Kidney epithelial cell (primary cell): ENCODE measurements around the gene TMEM208. TPM values are rescaled to one million over a fixed set of nuclear protein-coding genes. Genes with fewer than 3 reads are reported as not detected.

Experiments
- DNase-seq: peaks from one replicate; pipeline ENCODE4 v3.0.0-alpha.2; 2010; ENCODE audit warnings: low read depth
- H3K27me3 ChIP-seq: 2 replicates; pipeline ENCODE4 v1.6.0; 2011; ENCODE audit warnings: low read length; ENCODE audit not compliant: control insufficient read depth, insufficient read depth
- H3K36me3 ChIP-seq: 2 replicates; pipeline ENCODE4 v1.5.1; 2011; ENCODE audit warnings: low read length; ENCODE audit not compliant: control insufficient read depth, insufficient read depth
- H3K4me3 ChIP-seq: 2 replicates; pipeline ENCODE4 v1.5.1; 2011; ENCODE audit warnings: low read depth, mild to moderate bottlenecking, control low read depth, low read length
- CTCF ChIP-seq: IDR thresholded peaks from 2 replicates; pipeline ENCODE4 v1.5.1; 2011; ENCODE audit warnings: mild to moderate bottlenecking, moderate library complexity, low read length, control low read depth, inconsistent platforms; ENCODE audit not compliant: insufficient read depth, poor library complexity, severe bottlenecking
- total RNA-seq: library from RNA; depleted of rRNA; stranded (reverse); fragments of >200 nt; gene quantifications from 2 replicates; pipeline ENCODE4 v1.2.3, GENCODE V29; 2015

The TMEM208 gene
- total RNA-seq, 1 donor from 2014 or later = 59.3 TPM

GRCh38 chr16:67202956-67203493, 23.9 kb upstream of the TMEM208 start:
- no peak for TF ChIP-seq CTCF
- no peak for DNase-seq
- Histone ChIP-seq H3K36me3 (no peaks in the 10 kb centered on the region), H3K4me3 (no peak overlapping the region), H3K27me3 (no peaks in the 10 kb centered on the region)

DNA sequence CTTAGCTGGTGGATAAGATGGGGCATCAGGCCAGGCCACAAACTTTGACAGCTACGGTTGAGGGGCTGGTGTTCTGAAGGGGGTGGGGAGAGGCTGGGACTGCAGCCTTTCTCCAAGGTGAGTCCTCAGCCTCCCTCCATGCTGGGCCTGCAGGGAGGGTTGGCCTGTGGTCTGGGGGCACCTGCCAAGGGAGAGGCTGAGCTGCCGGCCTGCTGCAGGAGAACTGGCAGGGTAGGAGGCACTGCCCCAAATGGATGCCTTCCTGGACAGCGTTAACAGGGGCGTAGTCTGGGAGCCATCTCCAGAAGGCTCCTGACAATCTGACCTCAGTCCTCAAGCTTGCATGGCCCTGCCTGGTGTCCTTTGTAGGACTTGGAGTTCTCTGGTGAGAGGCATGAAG, 22.9 kb upstream of the TMEM208 start:
- TF ChIP-seq CTCF = no peak
- no peak overlapping the region for H3K4me3 ChIP-seq
- no peaks in the 10 kb centered on the region for H3K27me3 ChIP-seq
- H3K36me3 ChIP-seq = no peaks in the 10 kb centered on the region
- no peak for DNase-seq

DNA sequence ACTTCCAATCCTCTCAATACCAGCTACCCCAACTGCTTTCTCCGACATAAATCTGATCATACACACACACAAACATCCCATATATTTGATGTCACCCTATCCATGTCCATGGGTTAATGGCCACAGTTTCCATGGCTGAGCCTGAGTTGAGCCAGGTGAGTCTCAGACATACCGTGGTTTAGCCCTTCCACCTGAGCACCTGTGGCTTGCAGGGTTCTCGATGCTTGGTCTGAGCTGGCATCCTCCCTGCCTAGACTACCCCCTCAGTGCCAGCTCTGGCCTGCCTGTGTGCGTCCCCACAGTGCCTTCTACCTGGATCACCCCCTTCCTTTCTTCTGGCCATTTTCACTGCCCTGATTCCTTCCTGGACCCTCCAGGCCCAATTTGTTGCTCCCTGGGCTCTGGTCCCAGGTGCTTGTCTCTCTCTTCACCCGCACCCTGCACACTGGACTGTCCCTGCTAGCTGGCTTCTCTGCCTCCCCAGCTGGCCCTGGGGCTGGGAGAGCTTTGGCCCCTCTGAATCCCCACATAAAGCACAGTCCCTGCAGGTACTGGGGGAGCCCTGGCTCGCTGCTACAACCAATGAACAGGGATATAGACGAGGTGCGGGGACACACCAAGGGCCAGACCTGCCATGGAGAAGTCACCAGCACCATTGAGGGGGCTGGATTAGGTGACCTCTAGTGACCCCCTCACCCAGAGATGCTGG, 20.6 kb upstream of the TMEM208 start:
- no peak for TF ChIP-seq CTCF
- Histone ChIP-seq H3K27me3 (no peaks in the 10 kb centered on the region), H3K4me3 (no peak overlapping the region), H3K36me3 (no peaks in the 10 kb centered on the region)
- DNase-seq = no peak

DNA sequence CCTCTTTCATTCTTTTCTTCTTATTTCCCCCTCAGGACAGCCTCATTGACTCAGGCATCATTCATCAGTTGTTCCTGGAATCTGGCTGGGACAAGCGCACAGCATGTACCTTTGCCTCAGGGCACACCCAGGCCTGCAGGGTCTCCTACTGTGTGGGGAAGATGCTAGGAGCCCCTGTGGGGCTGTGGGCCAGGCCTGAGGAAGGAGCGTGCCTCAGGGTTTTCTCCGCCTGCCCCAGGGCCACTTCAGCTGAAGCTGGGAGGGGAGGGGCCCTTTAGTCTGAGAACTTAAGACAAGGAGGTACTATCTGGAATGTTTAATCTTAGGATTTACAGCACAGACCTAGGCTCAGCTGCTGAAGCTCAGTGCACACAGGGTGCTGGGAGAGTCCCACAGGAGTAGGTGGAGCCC, 20.1 kb upstream of the TMEM208 start:
- no peak for TF ChIP-seq CTCF
- no peaks in the 10 kb centered on the region for H3K27me3 ChIP-seq
- no peaks in the 10 kb centered on the region for H3K36me3 ChIP-seq
- no peak for DNase-seq
- H3K4me3 ChIP-seq = no peak overlapping the region

- no peak for DNase-seq
- no peaks in the 10 kb centered on the region for H3K27me3 ChIP-seq
- no peaks in the 10 kb centered on the region for H3K36me3 ChIP-seq
- TF ChIP-seq CTCF = no peak
- no peak overlapping the region for H3K4me3 ChIP-seq
Observed at GRCh38 chr16:67207249-67208091, 19.5 kb upstream of the TMEM208 start.
